SKM-1 treated with dmso at 0.1 percent for 144 hours (cell line): Measurements from ENCODE around the gene RIPK3.
"Not testable (repeated sequence)": the region's sequence is repeated elsewhere in the genome, so short reads cannot be mapped to it uniquely, and the experiment has no call there.

Source experiments
- DNase-seq: peaks from one replicate; lab custom pipeline; 2025; ENCODE audit not compliant: unreplicated experiment; lab: John Stamatoyannopoulos, UW

RIPK3 gene

DNA sequence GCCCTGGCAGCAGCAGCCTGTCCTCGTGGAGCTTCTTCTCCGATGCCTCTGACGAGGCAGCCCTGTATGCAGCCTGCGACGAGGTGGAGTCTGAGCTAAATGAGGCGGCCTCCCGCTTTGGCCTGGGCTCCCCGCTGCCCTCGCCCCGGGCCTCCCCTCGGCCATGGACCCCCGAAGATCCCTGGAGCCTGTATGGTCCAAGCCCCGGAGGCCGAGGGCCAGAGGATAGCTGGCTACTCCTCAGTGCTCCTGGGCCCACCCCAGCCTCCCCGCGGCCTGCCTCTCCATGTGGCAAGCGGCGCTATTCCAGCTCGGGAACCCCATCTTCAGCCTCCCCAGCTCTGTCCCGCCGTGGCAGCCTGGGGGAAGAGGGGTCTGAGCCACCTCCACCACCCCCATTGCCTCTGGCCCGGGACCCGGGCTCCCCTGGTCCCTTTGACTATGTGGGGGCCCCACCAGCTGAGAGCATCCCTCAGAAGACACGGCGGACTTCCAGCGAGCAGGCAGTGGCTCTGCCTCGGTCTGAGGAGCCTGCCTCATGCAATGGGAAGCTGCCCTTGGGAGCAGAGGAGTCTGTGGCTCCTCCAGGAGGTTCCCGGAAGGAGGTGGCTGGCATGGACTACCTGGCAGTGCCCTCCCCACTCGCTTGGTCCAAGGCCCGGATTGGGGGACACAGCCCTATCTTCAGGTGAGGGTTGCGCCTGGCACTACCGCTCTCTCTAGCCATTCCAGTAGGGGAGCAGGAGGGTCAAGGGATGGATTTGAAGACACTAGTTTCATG is 30.3 kb upstream of the RIPK3 start:
- no peak for DNase-seq

DNA sequence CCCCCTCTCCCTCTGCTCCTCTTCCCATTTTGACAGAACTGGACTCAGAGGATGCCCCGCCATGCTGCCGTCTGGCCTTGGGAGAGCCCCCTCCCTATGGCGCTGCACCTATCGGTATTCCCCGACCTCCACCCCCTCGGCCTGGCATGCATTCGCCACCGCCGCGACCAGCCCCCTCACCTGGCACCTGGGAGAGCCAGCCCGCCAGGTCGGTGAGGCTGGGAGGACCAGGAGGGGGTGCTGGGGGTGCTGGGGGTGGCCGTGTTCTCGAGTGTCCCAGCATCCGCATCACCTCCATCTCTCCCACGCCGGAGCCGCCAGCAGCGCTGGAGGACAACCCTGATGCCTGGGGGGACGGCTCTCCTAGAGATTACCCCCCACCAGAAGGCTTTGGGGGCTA is 29.7 kb upstream of the RIPK3 start:
- no peak for DNase-seq

DNA sequence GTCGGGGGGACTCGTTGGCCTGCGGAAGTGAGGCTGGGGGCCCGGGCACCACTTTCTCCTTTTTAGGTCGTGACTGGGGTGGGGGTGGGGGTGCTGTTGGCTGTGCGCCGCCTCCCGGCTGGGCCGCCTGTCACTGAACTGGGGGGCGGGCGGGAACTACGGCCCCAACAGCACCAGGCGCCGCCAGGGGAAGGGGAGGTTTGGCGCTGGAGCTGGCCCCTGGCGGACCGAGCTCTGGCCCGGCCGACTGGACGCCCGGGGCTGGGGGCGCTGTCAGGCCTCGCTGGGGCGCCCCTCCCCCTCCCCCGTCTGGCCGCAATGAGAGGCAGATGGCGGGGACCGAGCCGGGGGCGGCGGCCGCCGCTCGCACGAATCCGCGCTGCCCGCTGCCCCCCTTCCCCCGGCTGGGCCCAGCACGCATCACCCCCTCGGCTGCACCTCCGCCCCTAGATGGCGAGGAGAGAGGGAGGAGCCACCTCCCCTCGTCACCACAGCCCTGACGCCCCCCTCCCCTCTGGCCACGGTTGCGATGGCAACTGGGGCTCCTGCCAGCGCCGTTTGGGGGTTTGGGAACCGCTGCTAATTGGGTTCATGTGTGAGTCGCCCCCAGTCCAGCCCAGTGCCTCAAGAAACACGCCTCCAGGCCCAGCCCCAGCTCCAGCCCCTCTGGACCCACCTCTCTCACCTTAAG is 28.9 kb upstream of the RIPK3 start:
- DNase-seq: no peak

DNA sequence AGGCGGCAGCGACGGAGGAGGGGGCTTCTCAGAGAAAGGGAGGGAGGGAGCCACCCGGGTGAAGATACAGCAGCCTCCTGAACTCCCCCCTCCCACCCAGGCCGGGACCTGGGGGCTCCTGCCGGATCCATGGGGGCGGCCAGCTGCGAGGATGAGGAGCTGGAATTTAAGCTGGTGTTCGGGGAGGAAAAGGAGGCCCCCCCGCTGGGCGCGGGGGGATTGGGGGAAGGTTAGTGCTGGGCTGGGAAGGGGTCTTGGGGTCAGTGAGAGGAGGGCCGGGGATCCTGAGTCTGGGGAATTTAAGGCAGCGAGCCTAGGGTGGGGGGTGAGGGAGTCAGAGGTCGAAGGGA is 28.4 kb upstream of the RIPK3 start:
- no peak for DNase-seq

DNA sequence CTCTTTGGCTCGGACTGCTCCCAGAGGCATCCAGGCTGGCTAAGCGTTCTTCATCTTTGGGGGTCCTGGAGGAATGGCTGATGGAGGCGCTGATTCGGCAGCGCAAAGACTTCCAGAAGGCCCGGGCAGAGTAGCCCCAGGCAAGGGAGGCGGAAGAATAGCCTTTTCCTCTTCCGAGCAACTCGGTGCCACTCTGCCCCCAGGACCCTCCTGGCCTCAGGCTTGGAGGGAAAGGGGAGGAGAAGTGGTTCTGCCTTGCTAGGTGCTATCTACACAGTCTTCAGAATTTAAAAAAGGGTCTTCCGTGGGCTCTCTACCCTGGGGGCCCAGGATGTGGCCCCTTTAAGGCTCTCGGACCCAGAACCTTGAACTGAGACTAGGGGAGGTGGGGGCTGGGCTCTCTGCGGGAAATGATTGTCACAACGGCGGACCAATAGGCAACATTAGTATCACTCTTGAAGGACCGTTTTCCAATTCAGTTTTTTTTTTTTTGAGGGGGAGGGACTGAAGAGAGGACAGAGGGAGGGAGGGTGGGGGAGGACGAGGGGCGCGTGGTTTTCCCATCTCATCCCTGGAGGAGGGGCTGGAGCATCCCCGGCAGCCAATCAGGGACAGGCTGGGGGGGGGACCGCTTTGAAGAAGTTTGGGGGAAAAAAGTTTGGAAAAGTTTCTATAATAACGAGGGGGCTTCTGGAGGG is 27.9 kb upstream of the RIPK3 start, which contains the start of gene NFATC4:
Gene NFATC4 (plus strand): TSS at position 671 of the 698 bp plus-strand sequence. CDS start 157 bp downstream, outside the sequence.
- DNase-seq: no peak

DNA sequence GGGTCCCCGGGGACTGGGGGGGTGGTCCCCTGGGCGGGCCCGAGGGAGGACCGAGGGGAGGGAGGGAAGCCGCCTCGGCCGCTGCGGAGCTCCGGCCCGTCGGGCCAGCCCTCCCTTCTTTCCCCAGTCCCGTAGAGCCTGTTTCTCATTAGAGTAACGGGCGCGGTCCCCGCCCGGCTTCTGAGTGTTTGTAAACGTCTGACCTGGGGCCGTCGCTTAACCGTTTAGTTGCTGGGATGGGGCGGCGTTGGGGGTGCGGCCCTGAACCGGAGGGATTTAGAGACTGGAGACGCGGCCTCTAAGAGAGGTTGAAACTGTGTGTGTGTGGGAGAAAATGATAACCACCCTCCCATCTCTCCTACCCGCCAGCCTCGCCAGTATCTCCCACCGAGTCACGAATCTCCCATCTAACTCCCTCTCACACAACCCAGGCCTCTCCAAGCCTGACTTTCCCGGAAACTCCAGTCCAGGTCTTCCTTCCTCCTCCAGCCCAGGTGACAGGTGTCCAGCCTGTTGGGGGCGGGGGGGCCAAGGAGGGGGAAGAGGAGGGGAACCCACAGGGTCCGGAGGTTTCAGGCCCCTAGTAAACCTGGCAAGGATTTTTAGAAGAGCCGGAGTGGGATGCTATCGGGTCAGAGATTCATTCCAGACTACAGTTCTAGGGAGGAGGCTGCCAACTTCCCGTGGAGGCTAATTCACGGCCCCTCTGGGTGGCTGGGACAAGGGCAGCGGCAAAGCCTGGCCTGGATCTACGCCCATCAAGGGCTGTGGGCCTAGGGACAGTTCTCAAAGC is 27.1 kb upstream of the RIPK3 start:
- no peak for DNase-seq

DNA sequence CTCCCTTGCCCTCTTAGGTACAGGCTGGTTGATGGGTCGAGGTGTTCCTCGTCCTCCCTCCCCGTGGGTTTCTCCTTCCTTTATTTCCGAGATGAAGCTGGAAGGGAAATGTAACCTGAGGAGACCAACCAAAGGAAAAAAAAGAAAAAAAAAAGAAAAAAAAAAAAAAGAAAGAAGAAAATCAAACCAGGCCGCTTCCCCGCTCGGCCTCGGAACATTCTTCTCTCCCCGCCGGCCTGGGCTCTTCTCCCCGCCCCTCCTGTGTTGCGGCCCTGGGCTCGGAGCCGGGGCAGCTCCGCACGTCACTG is 26.6 kb upstream of the RIPK3 start:
- DNase-seq: no peak

DNA sequence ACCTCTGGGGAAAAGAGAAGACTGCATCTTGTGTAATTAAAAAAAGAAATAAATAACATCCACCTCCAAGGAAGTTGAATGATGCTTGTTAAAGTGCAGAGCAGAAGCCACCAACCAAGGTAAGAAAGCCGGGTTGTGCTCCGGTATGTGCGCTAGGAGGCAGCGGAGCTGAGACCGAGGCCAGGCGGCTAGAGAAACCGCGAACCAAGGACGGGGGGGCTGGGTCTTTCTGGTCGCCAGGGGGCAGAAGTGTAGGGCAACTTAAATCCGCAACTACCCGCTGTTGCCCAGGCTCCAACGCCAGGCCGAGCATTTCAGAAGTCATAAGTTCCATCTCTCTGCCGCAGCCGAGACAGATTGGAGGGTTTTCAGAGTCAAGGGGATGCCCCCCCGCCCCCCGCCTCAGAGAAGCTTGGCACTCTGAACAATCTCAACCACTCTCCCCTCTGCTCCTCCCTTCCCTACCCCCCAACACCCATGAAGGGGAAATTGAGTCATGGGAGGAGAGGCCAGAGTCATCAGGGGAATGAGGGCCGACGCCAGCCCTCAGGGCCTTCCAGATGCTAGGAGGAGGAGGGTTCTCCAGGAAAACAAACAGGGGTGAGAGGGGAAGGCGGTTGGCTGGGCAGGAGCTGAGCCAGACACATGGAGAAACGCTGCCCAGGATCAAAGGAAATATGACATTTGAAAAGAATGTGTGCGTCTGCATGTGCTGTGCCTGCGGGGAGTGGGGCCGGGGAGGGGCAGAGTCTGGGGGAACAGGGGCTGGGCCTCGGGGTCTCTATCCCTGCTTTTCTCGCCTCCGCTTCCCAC is 26.0 kb upstream of the RIPK3 start:
- no peak for DNase-seq

DNA sequence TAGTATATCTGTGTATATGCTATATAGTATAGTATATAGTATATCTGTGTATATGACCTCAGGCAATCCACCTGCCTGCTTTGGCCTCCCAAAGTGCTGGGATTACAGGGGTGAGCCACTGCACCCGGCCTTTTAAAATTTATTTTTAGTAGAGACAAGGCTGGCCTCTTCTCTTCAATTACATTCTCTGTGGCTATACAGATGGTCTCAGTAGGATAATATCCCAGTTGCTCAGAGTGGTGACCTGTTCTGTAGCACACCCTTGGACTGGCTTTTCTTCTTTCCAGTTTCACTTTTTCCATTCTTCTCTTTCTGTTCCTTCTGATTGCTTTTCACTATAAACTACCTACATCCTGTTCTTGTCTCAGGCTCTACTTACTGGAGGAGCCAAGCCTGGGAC is 25.1 kb upstream of the RIPK3 start:
- no peak for DNase-seq

DNA sequence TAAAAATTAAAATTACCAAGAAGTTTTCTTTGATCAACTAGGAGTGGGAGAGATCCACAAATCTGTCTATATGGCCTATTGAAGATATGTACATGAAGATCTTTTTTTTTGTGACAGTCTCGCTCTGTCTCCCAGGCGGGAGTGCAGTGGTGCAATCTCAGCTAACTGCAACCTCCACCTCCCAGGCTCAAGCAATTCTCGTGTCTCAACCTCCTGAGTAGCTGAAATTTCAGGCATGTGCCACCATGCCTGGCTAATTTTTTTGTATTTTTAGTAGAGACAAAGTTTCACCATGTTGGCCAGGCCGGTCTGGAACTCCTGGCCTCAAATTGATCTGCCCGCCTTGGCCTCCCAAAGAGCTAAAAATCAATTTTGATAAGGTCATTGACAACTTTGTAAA is 23.6 kb upstream of the RIPK3 start:
- no peak for DNase-seq

DNA sequence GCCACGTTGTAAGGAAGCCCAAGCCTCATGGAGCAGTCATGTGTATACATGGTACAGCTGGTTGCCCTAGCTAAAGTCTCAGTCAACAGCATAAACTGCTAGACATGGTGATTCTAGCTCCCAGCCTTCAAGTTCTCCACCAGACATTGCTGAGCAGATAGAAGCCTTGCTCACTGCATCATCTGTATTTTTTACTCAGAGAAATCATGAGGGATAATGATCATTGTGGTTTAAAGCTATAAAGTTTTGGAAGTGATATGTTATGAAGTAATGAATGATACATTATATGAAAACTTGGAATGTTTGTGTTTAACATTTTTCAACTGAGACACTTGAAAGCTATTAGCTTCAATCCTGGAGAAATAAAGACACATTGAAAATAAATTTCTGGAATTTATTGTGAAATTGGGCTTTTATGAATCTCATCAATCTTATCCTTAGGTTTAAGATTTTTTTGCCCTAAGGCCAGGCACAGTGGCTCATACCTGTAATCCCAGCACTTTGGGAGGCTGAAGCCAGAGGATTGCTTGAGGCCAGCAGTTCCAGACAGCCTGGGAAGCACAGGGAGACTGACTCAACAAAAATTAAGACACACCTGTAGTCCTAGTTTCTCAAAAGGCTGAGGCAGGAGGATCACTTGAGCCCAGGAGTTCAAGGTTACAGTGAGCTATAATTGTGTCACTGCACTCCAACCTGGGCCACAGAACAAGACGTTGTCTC is 22.6 kb upstream of the RIPK3 start:
- no peak for DNase-seq

DNA sequence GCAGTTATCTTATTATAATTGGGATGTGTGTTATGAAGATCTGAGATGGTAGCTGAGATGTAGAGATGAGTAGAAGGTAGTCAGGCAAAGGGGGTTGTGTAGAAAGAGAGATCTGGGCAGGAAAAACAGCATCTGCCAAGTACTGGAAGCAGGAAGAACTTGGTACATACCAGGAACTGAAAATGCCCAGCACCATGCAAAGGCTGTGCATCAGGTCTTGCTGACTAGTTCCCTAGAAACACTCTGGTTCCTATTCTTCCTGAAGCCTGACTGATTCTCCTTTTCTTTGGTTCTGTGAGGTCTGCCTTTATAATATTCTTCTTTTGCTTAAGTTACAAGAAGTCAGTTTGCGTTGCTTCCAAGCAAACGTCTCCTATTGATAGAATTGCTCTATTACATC is 21.5 kb upstream of the RIPK3 start:
- no peak for DNase-seq

DNA sequence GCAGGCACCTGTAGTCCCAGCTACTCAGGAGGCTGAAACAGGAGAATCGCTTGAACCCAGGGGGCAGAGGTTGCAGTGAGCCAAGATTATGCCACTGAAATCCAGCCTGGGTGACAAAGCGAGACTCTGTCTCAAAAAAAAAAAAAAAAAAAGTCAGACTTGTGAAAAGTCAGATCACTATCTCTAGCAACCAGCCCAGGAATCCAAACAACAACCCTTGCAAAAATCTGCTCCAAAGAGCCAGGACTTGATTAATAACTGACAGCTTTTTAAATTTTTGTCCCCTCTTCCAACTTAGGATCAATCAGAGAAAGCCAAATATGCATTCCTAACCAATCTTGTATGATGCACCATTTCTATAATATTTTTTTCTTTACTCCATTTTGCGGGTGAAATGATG is 20.5 kb upstream of the RIPK3 start:
- DNase-seq: no peak

DNA sequence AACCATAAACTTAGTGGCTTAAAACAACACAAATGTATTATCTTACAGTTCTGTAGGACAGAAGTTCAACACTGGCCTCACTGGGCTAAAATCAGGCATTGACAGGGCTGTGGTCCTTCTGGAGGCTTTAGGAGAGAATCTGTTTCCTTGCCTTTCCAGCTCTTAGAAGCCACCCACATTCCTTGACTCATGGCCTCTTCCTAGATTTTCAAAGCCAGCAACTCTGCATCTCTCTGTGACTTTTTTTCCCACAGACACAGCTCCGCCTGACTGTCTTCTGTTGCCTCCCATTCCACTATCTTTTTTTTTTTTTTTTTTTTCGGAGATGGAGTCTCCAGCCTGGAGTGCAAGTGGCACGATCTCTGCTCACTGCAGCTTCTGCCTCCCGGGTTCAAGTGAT is 16.4 kb upstream of the RIPK3 start:
- DNase-seq: no peak

DNA sequence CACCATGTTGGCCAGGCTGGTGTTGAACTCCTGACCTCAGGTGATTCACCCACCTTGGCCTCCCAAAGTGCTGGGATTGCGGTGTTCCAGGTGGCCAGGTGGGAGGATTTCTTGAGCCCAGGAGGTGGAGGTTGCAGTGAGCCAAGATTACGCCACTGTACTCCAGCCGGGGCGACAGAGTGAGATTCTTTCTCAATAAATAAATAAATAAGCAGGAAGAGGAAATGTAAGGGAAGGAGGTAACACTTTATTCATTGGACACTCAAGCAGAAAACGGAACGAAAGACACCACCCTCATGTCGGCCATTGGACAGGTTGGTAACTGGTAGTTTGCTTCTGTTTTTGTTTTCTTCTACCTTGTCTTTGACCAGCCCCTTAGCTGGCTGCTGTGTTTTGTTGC is 15.2 kb upstream of the RIPK3 start:
- DNase-seq: no peak

DNA sequence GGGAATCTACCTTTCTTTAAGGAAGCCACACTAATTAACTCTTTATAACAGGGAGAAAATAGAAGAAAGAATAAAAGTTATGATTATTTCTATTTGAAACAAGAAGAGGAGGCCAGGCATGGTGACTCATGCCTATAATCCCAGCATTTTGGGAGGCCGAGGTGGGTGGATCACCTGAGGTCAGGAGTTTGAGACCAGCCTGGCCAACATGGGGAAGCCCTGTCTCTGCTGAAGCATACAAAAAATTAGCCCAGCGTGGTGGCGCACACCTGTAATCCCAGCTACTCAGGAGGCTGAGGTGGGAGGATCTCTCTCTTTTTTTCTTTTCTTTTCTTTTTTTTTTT is 14.7 kb upstream of the RIPK3 start:
- not testable (repeated sequence) for DNase-seq

DNA sequence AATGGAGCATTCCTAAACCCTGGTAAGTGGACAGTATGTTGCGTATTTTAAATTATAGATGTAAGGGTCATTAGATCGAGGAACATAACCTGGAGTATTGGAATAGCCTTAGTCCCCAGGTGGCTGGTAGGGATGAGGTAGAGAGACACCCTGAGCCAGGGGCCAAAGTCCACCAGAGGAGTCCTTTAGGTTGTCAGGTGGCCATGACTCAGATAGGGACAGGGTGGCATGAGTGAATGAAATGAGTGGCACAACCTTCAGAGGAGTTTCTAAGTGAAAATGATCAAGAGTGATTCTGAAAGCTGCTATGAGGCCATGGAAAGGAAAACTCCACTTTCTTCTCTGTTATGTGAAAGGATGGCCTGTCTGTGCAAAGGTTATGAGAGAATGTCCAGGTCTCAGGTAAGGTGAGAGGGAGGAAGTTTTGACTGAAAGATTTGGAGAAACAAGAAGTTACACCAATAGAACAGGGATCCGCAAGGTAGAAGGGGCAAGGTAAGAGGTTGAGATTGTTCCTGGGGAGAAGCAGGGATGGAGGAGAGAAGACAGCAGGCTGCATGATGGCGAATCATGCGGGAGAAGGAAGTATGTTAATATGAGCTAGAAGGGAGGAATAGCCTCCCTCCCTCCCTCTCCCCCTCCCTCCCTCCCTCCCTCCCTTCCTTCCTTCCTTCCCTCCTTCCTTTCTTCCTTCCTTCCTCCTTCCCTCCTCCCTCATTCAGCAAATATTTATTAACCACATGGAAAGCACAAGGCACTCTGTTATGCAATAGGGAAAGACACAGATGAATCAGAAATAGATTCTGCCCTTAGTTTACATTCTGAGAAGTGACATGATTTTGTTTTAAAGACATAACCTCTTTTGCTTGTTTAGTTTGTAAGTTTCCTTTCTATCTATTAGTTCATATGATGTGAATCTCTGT is 14.0 kb upstream of the RIPK3 start:
- no peak for DNase-seq

DNA sequence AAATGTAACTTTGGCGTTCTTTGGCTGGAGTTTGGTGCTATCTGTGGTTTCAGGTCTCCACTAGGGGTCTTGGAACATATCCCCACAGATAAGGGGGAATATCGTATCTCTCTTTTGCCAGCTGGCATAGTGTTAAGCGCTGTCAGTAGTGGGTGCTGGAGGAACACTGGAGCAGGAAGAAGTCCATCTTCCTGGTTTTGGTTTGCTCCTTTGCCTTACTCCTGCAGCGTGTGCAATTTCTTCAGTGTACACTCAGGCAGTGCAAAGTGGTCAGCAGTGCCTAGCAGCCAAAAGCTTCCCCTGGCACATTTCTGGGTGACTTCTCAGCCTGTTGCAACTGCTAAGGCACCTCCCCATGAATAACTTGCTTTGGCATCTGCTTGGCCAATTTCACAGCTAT is 11.7 kb upstream of the RIPK3 start:
- DNase-seq: no peak

DNA sequence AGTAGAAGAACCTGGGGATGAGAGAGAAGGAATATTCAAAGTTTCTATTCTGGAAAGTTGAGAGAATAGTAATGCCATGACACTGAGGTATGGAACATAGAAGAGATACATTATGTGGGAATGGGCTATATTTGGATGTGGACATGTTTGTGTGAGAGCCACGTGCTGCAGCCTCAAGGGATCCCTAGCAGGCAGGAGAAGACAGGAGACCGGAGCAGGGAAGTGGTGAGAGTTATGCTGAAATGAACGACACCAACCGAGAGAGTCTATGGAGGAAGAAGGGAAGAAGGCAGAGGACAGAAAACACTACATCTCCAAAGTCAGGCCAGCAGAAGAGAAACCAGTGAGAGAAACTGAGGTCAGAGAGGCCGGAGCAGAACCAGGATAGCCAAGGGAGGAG is 10.0 kb upstream of the RIPK3 start:
- DNase-seq: no peak
